Kidney epithelial cell (primary cell): ENCODE results near the gene PSTPIP1. TPM values are rescaled to one million over a fixed set of nuclear protein-coding genes. Genes with fewer than 3 reads are reported as not detected.
A peak's percentile ranks its signal among the peaks of the same experiment; 100 is the strongest.

Experiments
- DNase-seq: peaks from one replicate; pipeline ENCODE4 v3.0.0-alpha.2; 2010; ENCODE audit warnings: low read depth
- H3K27me3 ChIP-seq: 2 replicates; pipeline ENCODE4 v1.6.0; 2011; ENCODE audit warnings: low read length; ENCODE audit not compliant: control insufficient read depth, insufficient read depth
- H3K36me3 ChIP-seq: 2 replicates; pipeline ENCODE4 v1.5.1; 2011; ENCODE audit warnings: low read length; ENCODE audit not compliant: control insufficient read depth, insufficient read depth
- H3K4me3 ChIP-seq: 2 replicates; pipeline ENCODE4 v1.5.1; 2011; ENCODE audit warnings: low read depth, mild to moderate bottlenecking, control low read depth, low read length
- CTCF ChIP-seq: IDR thresholded peaks from 2 replicates; pipeline ENCODE4 v1.5.1; 2011; ENCODE audit warnings: mild to moderate bottlenecking, moderate library complexity, low read length, control low read depth, inconsistent platforms; ENCODE audit not compliant: insufficient read depth, poor library complexity, severe bottlenecking
- total RNA-seq: library from RNA; depleted of rRNA; stranded (reverse); fragments of >200 nt; gene quantifications from 2 replicates; pipeline ENCODE4 v1.2.3, GENCODE V29; 2015

The PSTPIP1 gene
- total RNA-seq, 1 donor from 2014 or later: not detected

- no peak for TF ChIP-seq CTCF
- no peaks in the 10 kb centered on the region for H3K27me3 ChIP-seq
- no peaks in the 10 kb centered on the region for H3K36me3 ChIP-seq
- DNase-seq: no peak
- no peak overlapping the region for H3K4me3 ChIP-seq
Observed at GRCh38 chr15:76967067-76967466, 27.9 kb upstream of the PSTPIP1 start.

GRCh38 chr15:76968306-76968705, 26.6 kb upstream of the PSTPIP1 start:
- no peak for TF ChIP-seq CTCF
- DNase-seq: peak; percentile 28

GRCh38 chr15:76972389-76973361, 22.3 kb upstream of the PSTPIP1 start:
- H3K4me3 ChIP-seq: no peak overlapping the region
- DNase-seq: no peak

More at GRCh38 chr15:76968306-76968705, 26.6 kb upstream of the PSTPIP1 start:
- H3K27me3 ChIP-seq: peaks cover 2% of the 10 kb centered on the region
- H3K36me3 ChIP-seq: no peaks in the 10 kb centered on the region
- H3K4me3 ChIP-seq: no peak overlapping the region

GRCh38 chr15:76973362-76973743, 21.6 kb upstream of the PSTPIP1 start:
- TF ChIP-seq CTCF: peak; percentile 56
- Histone ChIP-seq H3K27me3 (peaks cover 2% of the 10 kb centered on the region), H3K36me3 (no peaks in the 10 kb centered on the region), H3K4me3 (no peak overlapping the region)
- no peak for DNase-seq

More at GRCh38 chr15:76972389-76973361, 22.3 kb upstream of the PSTPIP1 start:
- TF ChIP-seq CTCF: no peak
- H3K36me3 ChIP-seq: no peaks in the 10 kb centered on the region
- peaks cover 2% of the 10 kb centered on the region for H3K27me3 ChIP-seq

- Histone ChIP-seq H3K4me3 (no peak overlapping the region), H3K27me3 (peaks cover 2% of the 10 kb centered on the region), H3K36me3 (no peaks in the 10 kb centered on the region)
- no peak for TF ChIP-seq CTCF
- no peak for DNase-seq
Observed at GRCh38 chr15:76973906-76974305, 21.0 kb upstream of the PSTPIP1 start.
